Lung (tissue), 12 donors: ENCODE data around the gene LIMS2. TPM values are rescaled to one million over a fixed set of nuclear protein-coding genes. Genes with fewer than 3 reads are reported as not detected.
A peak's percentile ranks its signal among the peaks of the same experiment; 100 is the strongest.

Experiments used
- ATAC-seq: fragments of 200-7000 bp; cut with Tn5 transposase; one replicate; pipeline ENCODE4 v1.9.1; 2020; ENCODE audit warnings: moderate number of reproducible peaks; ENCODE audit not compliant: insufficient read depth, low FRiP score
- DNase-seq, 3 donors: peaks; one replicate each; pipeline ENCODE4 v3.0.0-alpha.2; 2013 to 2017
- H3K27ac ChIP-seq, 2 donors: one replicate each; pipeline ENCODE4 v1.5.1; 2013; ENCODE audit warnings: mild to moderate bottlenecking in 2 of 2, moderate library complexity in 2 of 2, control low read depth in 1 of 2, inconsistent platforms in 1 of 2, low read depth in 1 of 2, low read length in 1 of 2
- H3K27me3 ChIP-seq, 3 donors: one replicate each; pipeline ENCODE4 v1.5.1; 2013; ENCODE audit warnings: low read length in 2 of 3; ENCODE audit not compliant: control insufficient read depth in 3 of 3, insufficient read depth in 3 of 3
- H3K36me3 ChIP-seq, 4 donors: one replicate each; pipeline ENCODE4 v1.5.1; 2013; ENCODE audit warnings: low read length in 4 of 4, mild to moderate bottlenecking in 1 of 4, moderate library complexity in 1 of 4; ENCODE audit not compliant: control insufficient read depth in 4 of 4, insufficient read depth in 4 of 4
- H3K4me1 ChIP-seq, 5 donors: one replicate each; pipeline ENCODE4 v1.5.1; 2013; ENCODE audit warnings: low read length in 5 of 5, mild to moderate bottlenecking in 2 of 5, moderate library complexity in 1 of 5; ENCODE audit not compliant: control insufficient read depth in 5 of 5, insufficient read depth in 5 of 5
- H3K4me3 ChIP-seq: one replicate; pipeline ENCODE4 v1.5.1; 2013; ENCODE audit warnings: mild to moderate bottlenecking, control low read depth, moderate library complexity
- H3K9ac ChIP-seq, 2 donors: one replicate each; pipeline ENCODE4 v1.5.1; 2013; ENCODE audit warnings: low read length in 2 of 2, control low read depth in 1 of 2; ENCODE audit not compliant: insufficient read depth in 1 of 2
- H3K9me3 ChIP-seq, 4 donors: one replicate each; pipeline ENCODE4 v1.5.1; 2013; ENCODE audit warnings: low read length in 3 of 4, mild to moderate bottlenecking in 1 of 4, moderate library complexity in 1 of 4; ENCODE audit not compliant: control insufficient read depth in 4 of 4, insufficient read depth in 3 of 4
- CTCF ChIP-seq: IDR thresholded peaks from 2 replicates; pipeline ENCODE4 v1.5.1; 2012; ENCODE audit warnings: mild to moderate bottlenecking; ENCODE audit errors: control extremely low read depth, extremely low read depth
- WGBS, 2 donors: extraction: QIAGEN DNeasy Blood & Tissue Kit; methylation state at CpG; one replicate each; pipeline ENCODE4 v1.1.7; 2013; 5-methylcytosine and 5-hydroxymethylcytosine counted together
- polyA plus RNA-seq, 2 donors: library from polyadenylated mRNA; stranded (reverse); fragments of 200-250 nt; gene quantifications; one replicate each; pipeline ENCODE4 v1.2.1, GENCODE V29; 2013
- total RNA-seq, 2 donors: library from RNA; depleted of rRNA in 1 of 2; stranded (reverse); fragments of >200 nt in 1 of 2; gene quantifications; one replicate each; pipeline ENCODE4 v1.2.1, GENCODE V29; 2014 to 2021
- donor health status: control.
- donor health status: control.
- donor health status: Bipolar disorder and iron deficiency.
- donor health status: healthy.
- donor health status: DM: yes; HTN: yes; CAD: no.

Gene LIMS2
- total and polyA plus RNA-seq, 4 donors: 22.2 to 138 (median 80.4) TPM

DNA sequence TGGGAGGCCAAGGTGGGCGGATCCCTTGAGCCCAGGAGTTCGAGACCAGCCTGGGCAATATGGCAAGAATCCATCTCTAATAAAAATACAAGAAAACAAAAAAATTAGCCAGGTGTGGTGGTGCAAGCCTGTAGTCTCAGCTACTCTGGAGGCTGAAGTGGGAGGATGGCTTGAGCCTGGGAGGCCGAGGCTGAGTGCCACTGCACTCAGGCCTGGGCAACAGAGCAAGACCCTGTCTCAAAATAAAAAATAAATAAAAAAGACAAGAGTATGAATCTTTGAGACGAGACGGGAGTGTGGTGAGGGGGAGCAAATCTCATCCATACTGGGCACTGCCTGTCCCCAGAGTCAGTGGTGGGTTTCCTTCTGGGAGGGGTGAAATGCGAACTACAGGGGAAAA lies 17.2 kb downstream of the LIMS2 start:
- H3K27me3 ChIP-seq: peaks cover 0 to 3% (median 0%) of the 10 kb centered on the region in 3 donors
- peaks cover 0 to 2% (median 0%) of the 10 kb centered on the region in 4 donors for H3K9me3 ChIP-seq
- no peak for TF ChIP-seq CTCF
- DNase-seq (no peak), ATAC-seq (no peak)
- peaks cover 0 to 17% (median 0%) of the 10 kb centered on the region in 4 donors for H3K36me3 ChIP-seq
- peaks cover 0 to 50% (median 0%) of the 10 kb centered on the region in 5 donors for H3K4me1 ChIP-seq
- H3K27ac ChIP-seq: peak overlapping the region; percentile 87 to 91
- WGBS, 2 donors: 87 to 91% methylated on average over 6 of the region's 6 CpGs
- H3K4me3 ChIP-seq: no peak overlapping the region
- H3K9ac ChIP-seq: no peak overlapping the region

DNA sequence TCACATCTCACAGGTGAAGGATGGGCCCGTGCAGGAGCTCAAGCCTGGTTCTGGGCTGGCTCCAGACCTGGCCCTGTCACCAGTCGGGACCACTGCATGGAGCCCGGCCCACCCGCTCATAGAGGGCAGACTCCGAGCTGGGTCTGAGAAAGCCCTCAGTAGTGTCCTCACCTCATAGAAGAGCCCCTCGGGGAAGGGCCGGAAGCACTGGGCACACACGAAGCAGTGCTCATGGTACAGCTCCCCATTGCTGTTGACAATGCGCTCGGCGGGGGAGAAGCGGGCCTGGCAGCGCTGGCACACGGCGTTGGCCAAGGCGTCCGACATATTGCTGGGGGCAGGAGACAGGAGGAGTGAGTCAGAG lies 18.1 kb downstream of the LIMS2 start:
- Histone ChIP-seq H3K9ac (no peak overlapping the region), H3K4me3 (no peak overlapping the region), H3K9me3 (peaks cover 0 to 2% (median 0%) of the 10 kb centered on the region in 4 donors), H3K4me1 (peaks cover 0 to 49% (median 0%) of the 10 kb centered on the region in 5 donors), H3K36me3 (peaks cover 0 to 18% (median 0%) of the 10 kb centered on the region in 4 donors), H3K27ac (peak overlapping the region; percentile 21 to 59), H3K27me3 (no peaks in the 10 kb centered on the region)
- TF ChIP-seq CTCF: no peak
- ATAC-seq: no peak
- WGBS, 2 donors: 89 to 94% methylated on average over 17 of the region's 17 CpGs
- no peak for DNase-seq

- no peaks in the 10 kb centered on the region for H3K27me3 ChIP-seq
- H3K9me3 ChIP-seq: no peaks in the 10 kb centered on the region
- H3K4me3 ChIP-seq: no peak overlapping the region
- H3K4me1 ChIP-seq: peaks cover 0 to 44% (median 0%) of the 10 kb centered on the region in 5 donors
- ATAC-seq: no peak
- TF ChIP-seq CTCF: no peak
- 91 to 92% methylated on average over 15 of the region's 15 CpGs for WGBS, 2 donors
- H3K36me3 ChIP-seq: peaks cover 0 to 18% (median 0%) of the 10 kb centered on the region in 4 donors
- H3K9ac ChIP-seq: no peak overlapping the region
- DNase-seq: no peak
- H3K27ac ChIP-seq: peak overlapping the region; percentile 21 to 59
Observed at GRCh38 chr2:127656569-127657231, 18.6 kb downstream of the LIMS2 start.
